GM12891 (cell line): Measurements from ENCODE around the gene PYROXD2.

ENCODE experiments used
- POLR2A ChIP-seq: IDR thresholded peaks from 2 replicates; pipeline ENCODE4 v1.6.1; 2011; ENCODE audit warnings: low read depth, low read length, control low read depth
- POLR2AphosphoS5 ChIP-seq: IDR thresholded peaks from 2 replicates; pipeline ENCODE4 v1.6.1; 2011; ENCODE audit warnings: low read depth, low read length, control low read depth
- TAF1 ChIP-seq: IDR thresholded peaks from 2 replicates; pipeline ENCODE4 v1.6.1; 2011; ENCODE audit warnings: low read depth, low read length, control low read depth

DNA sequence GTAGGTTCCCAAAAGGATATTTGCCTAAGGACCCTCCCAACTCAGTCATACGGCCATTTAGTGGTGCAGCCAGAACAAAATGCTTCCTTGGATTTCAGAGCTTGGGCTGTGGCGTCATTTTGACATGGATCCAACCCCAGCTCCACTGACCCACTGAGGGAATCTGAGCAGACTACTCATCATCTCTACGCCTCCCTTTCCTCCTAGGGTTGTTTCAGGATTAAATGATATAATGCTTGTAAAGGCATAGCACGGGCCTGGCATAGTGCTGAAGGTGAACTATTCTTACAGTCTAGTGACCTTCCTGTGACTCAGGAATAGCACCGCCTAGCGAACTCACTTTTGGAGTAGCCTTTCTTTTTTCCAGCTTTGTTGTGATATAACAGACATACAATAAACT is 76.7 kb downstream of the PYROXD2 start:
- TF ChIP-seq POLR2AphosphoS5 = no peak
- TF ChIP-seq POLR2A = no peak
- TF ChIP-seq TAF1 = no peak
